ENCODE results near the gene LRRC74B.

- TF ChIP-seq CTCF (IDR thresholded peaks at IDR 0.05) (no peak), POLR2A (IDR thresholded peaks at IDR 0.05) (no peak)
Measured at GRCh38 chr22:21092797-21093554, 47.2 kb downstream of the LRRC74B start.

Measured in adrenal gland (tissue), 5 donors.